ENCODE measurements around the gene CACNB4.
"Not testable (repeated sequence)": the region's sequence is repeated elsewhere in the genome, so short reads cannot be mapped to it uniquely, and the experiment has no call there.

CACNB4 gene

GRCh38 chr2:151886241-151886640 lies 212.6 kb downstream of the CACNB4 start:
- no peak for DNase-seq

- no peak for DNase-seq
Measured at GRCh38 chr2:151882786-151883445, 215.9 kb downstream of the CACNB4 start.

- no peak for DNase-seq
Measured at GRCh38 chr2:151881342-151881741, 217.5 kb downstream of the CACNB4 start.

- no peak for DNase-seq
Measured at GRCh38 chr2:151880586-151880985, 218.3 kb downstream of the CACNB4 start.

GRCh38 chr2:151878655-151879563 lies 219.9 kb downstream of the CACNB4 start:
- DNase-seq: no peak

- DNase-seq: no peak
Measured at GRCh38 chr2:151878204-151878603, 220.6 kb downstream of the CACNB4 start.

GRCh38 chr2:151875631-151876030 lies 223.2 kb downstream of the CACNB4 start:
- DNase-seq: not testable (repeated sequence)

GRCh38 chr2:151872463-151872862 lies 226.4 kb downstream of the CACNB4 start:
- no peak for DNase-seq

GRCh38 chr2:151869291-151869690 lies 229.6 kb downstream of the CACNB4 start:
- no peak for DNase-seq

- peak; percentile 58 for DNase-seq
Measured at GRCh38 chr2:151862700-151863099, 236.1 kb downstream of the CACNB4 start.

GRCh38 chr2:151861174-151861573 lies 237.7 kb downstream of the CACNB4 start:
- no peak for DNase-seq

GRCh38 chr2:151860613-151861146 lies 238.2 kb downstream of the CACNB4 start:
- no peak for DNase-seq

- no peak for DNase-seq
Measured at GRCh38 chr2:151860210-151860609, 238.6 kb downstream of the CACNB4 start.

- DNase-seq: no peak
Measured at GRCh38 chr2:151857650-151858049, 241.2 kb downstream of the CACNB4 start.

- no peak for DNase-seq
Measured at GRCh38 chr2:151855111-151855510, 243.7 kb downstream of the CACNB4 start.

GRCh38 chr2:151853070-151853758 lies 245.6 kb downstream of the CACNB4 start:
- DNase-seq: no peak

- DNase-seq: no peak
Measured at GRCh38 chr2:151852260-151853069, 246.4 kb downstream of the CACNB4 start.

- DNase-seq: no peak
Measured at GRCh38 chr2:151851761-151852160, 247.1 kb downstream of the CACNB4 start.

- DNase-seq: no peak
Measured at GRCh38 chr2:151849413-151850010, 249.3 kb downstream of the CACNB4 start.

- no peak for DNase-seq
Measured at GRCh38 chr2:151845884-151846283, 253.0 kb downstream of the CACNB4 start.

- no peak for DNase-seq
Measured at GRCh38 chr2:151845481-151845880, 253.4 kb downstream of the CACNB4 start.
